Prostate gland (tissue), 2 donors: Measurements from ENCODE around the gene GPC5.

Source experiments
- CTCF ChIP-seq, 4 experiments: fragments of 200-600 bp in 2 of 4; fragments of 450-650 bp in 2 of 4; sonication (generic) in 2 of 4; IDR thresholded peaks; 1 replicate in 3 of 4; 2 replicates in 1 of 4; pipeline ENCODE4 v1.5.1; 2016 to 2019; ENCODE audit warnings: antibody characterized with exemption in 4 of 4, mild to moderate bottlenecking in 2 of 4, moderate library complexity in 2 of 4
- POLR2A ChIP-seq: fragments of 450-650 bp; IDR thresholded peaks from one replicate; pipeline ENCODE4 v1.6.1; 2016; ENCODE audit warnings: antibody characterized with exemption, mild to moderate bottlenecking

- no peak for TF ChIP-seq CTCF (IDR thresholded peaks at IDR 0.05)
- no peak for TF ChIP-seq POLR2A
Observed at GRCh38 chr13:92873029-92873428, 1474.6 kb downstream of the GPC5 start.
